Upper lobe of left lung (tissue), 4 donors: ENCODE results near the gene UQCR10.

Experiments used
- CTCF ChIP-seq, 6 experiments: fragments of 450-650 bp in 4 of 6; fragments of 200-600 bp in 2 of 6; sonication (generic) in 2 of 6; IDR thresholded peaks; one replicate each; pipeline ENCODE4 v1.5.1; 2016 to 2019; ENCODE audit warnings: antibody characterized with exemption in 6 of 6
- EP300 ChIP-seq, 4 donors: sonication (generic); formaldehyde crosslinking; IDR thresholded peaks; one replicate each; pipeline ENCODE4 v1.5.1; 2017; ENCODE audit warnings: antibody characterized with exemption in 4 of 4, control low read depth in 2 of 4
- POLR2A ChIP-seq, 4 donors: fragments of 450-650 bp; IDR thresholded peaks; one replicate each; pipeline ENCODE4 v1.5.1; 2016 to 2017; ENCODE audit warnings: antibody characterized with exemption in 4 of 4, mild to moderate bottlenecking in 2 of 4
- POLR2AphosphoS5 ChIP-seq, 2 donors: sonication (generic); formaldehyde crosslinking; IDR thresholded peaks; one replicate each; pipeline ENCODE4 v1.5.1; 2017; ENCODE audit warnings: antibody characterized with exemption in 2 of 2

GRCh38 chr22:29731058-29731850 is 35.9 kb upstream of the UQCR10 start:
- no peak for TF ChIP-seq CTCF (IDR thresholded peaks at IDR 0.05)
- TF ChIP-seq POLR2A (IDR thresholded peaks at IDR 0.05): no peak
- TF ChIP-seq EP300 (IDR thresholded peaks at IDR 0.05): no peak
- no peak for TF ChIP-seq POLR2AphosphoS5 (IDR thresholded peaks at IDR 0.05)
